ENCODE data around the gene PPP1R9A. TPM values are rescaled to one million over a fixed set of nuclear protein-coding genes. Genes with fewer than 3 reads are reported as not detected.

Gene PPP1R9A
- total and polyA plus RNA-seq, 8 donors, result 4.7 to 32.4 (median 16.8) TPM

- ATAC-seq (no peak), FAIRE-seq (no peak), DNase-seq (no peak)
- Histone ChIP-seq H3K27me3 (no peaks in the 10 kb centered on the region), H3K36me3 (no peaks in the 10 kb centered on the region), H3K9me3 (no peaks in the 10 kb centered on the region), H3K27ac (no peak overlapping the region), H3K4me1 (no peaks in the 10 kb centered on the region), H3K4me3 (no peak overlapping the region)
- TF ChIP-seq, protein P1, sequence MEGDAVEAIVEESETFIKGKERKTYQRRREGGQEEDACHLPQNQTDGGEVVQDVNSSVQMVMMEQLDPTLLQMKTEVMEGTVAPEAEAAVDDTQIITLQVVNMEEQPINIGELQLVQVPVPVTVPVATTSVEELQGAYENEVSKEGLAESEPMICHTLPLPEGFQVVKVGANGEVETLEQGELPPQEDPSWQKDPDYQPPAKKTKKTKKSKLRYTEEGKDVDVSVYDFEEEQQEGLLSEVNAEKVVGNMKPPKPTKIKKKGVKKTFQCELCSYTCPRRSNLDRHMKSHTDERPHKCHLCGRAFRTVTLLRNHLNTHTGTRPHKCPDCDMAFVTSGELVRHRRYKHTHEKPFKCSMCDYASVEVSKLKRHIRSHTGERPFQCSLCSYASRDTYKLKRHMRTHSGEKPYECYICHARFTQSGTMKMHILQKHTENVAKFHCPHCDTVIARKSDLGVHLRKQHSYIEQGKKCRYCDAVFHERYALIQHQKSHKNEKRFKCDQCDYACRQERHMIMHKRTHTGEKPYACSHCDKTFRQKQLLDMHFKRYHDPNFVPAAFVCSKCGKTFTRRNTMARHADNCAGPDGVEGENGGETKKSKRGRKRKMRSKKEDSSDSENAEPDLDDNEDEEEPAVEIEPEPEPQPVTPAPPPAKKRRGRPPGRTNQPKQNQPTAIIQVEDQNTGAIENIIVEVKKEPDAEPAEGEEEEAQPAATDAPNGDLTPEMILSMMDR (IDR thresholded peaks at IDR 0.05), result no peak
- intact Hi-C loops (cut with DNase I), result no loop called here
- 57 to 63% methylated on average over 4 of the region's 4 CpGs for WGBS, 2 donors
Observed at GRCh38 chr7:95088536-95089215, 181.3 kb downstream of the PPP1R9A start.

GRCh38 chr7:95089414-95090315, 182.3 kb downstream of the PPP1R9A start:
- TF ChIP-seq, protein P1 (IDR thresholded peaks at IDR 0.05), result no peak
- WGBS, 2 donors, result 64 to 66% methylated on average over 4 of the region's 4 CpGs
- no peak for ATAC-seq
- no peak for FAIRE-seq
- no peak overlapping the region for H3K4me3 ChIP-seq
- H3K36me3 ChIP-seq, result no peaks in the 10 kb centered on the region
- H3K27me3 ChIP-seq, result no peaks in the 10 kb centered on the region
- no peaks in the 10 kb centered on the region for H3K9me3 ChIP-seq
- no peaks in the 10 kb centered on the region for H3K4me1 ChIP-seq
- no peak for DNase-seq
- H3K27ac ChIP-seq, result no peak overlapping the region
- intact Hi-C loops (cut with DNase I), result no loop called here

GRCh38 chr7:95092324-95092723, 184.9 kb downstream of the PPP1R9A start:
- DNase-seq (no peak), ATAC-seq (no peak), FAIRE-seq (no peak)
- Histone ChIP-seq H3K27me3 (no peaks in the 10 kb centered on the region), H3K9me3 (no peaks in the 10 kb centered on the region), H3K36me3 (no peaks in the 10 kb centered on the region), H3K27ac (no peak overlapping the region), H3K4me3 (no peak overlapping the region), H3K4me1 (peaks cover 4 to 10% (median 4%) of the 10 kb centered on the region in 3 donors)
- TF ChIP-seq, protein P1 (IDR thresholded peaks at IDR 0.05), result no peak
- intact Hi-C loops (cut with DNase I), result no loop called here
- 50 to 61% methylated on average over 1 of the region's 1 CpG for WGBS, 2 donors

DNA sequence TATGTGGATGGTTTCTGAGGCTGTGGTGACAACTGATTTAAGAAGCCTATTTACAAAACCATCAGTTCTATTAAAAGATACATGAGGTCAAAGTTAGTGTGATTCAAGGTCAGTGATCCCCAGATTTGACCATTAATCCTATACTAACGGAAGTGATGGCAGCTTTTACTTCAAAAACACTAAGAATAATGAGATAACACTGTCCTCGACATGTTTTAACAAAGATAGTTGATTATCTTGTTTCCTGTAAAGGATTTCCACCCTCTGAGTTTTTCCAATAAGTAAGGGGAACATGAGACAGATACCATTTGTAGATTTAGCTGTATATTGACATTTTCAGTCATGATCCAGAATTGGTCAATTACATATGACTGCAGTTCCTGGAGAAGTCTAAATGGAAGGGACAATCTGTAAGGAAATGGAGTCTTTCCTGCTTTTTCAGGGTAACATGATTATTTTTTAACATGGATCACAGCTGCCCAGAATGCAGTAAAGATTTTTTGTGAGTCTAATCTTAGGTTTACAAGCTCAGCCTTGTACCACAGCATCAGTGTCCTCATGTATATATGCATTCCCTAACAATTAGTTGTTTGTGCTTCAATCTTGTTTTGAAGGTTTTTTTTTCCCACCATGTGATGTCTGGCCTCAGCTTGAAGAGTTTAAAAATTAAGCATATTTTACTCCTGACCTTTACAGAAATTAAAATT, 188.0 kb downstream of the PPP1R9A start:
- intact Hi-C loops (cut with DNase I), result no loop called here
- Histone ChIP-seq H3K4me3 (no peak overlapping the region), H3K4me1 (peaks cover 4 to 13% (median 8%) of the 10 kb centered on the region in 3 donors), H3K27ac (no peak overlapping the region), H3K36me3 (no peaks in the 10 kb centered on the region), H3K9me3 (no peaks in the 10 kb centered on the region), H3K27me3 (no peaks in the 10 kb centered on the region)
- ATAC-seq (peak in 1 of 4 donors; percentile 27), FAIRE-seq (no peak), DNase-seq (no peak)
- TF ChIP-seq, protein P1 (IDR thresholded peaks at IDR 0.05), result no peak
- WGBS, 2 donors, result 22 to 43% methylated on average over 2 of the region's 2 CpGs

All from pancreas (tissue), 10 donors.